Ascending aorta (tissue), 2 donors: ENCODE measurements around the gene ZNF385C. TPM values are rescaled to one million over a fixed set of nuclear protein-coding genes. Genes with fewer than 3 reads are reported as not detected.

Experiments used
- DNase-seq, 2 donors: peaks; one replicate each; pipeline ENCODE4 v3.0.0-alpha.2; 2019; ENCODE audit warnings: low spot score in 2 of 2
- H3K27ac ChIP-seq, 2 donors: fragments of 200-600 bp; sonication (generic); one replicate each; pipeline ENCODE4 v1.5.1; 2016 to 2017; ENCODE audit warnings: mild to moderate bottlenecking in 1 of 2
- H3K27me3 ChIP-seq: fragments of 200-600 bp; sonication (generic); one replicate; pipeline ENCODE4 v1.5.1; 2017
- H3K36me3 ChIP-seq, 2 donors: fragments of 200-600 bp; sonication (generic); one replicate each; pipeline ENCODE4 v1.5.1; 2016
- H3K4me1 ChIP-seq, 2 donors: fragments of 200-600 bp; sonication (generic); one replicate each; pipeline ENCODE4 v1.5.1; 2016 to 2017; ENCODE audit warnings: mild to moderate bottlenecking in 1 of 2
- H3K4me3 ChIP-seq, 2 donors: fragments of 200-600 bp; sonication (generic); one replicate each; pipeline ENCODE4 v1.5.1; 2016 to 2017; ENCODE audit warnings: mild to moderate bottlenecking in 1 of 2
- H3K9me3 ChIP-seq, 2 donors: fragments of 200-600 bp; sonication (generic); one replicate each; pipeline ENCODE4 v1.5.1; 2016
- intact Hi-C: fragments of 100-400 bp; cut with DNase I; formaldehyde crosslinking; loops from one replicate; pipeline ENCODE4 v1.15.1; 2023
- total RNA-seq: library from RNA; depleted of rRNA; stranded (reverse); fragments of >200 nt; gene quantifications from one replicate; pipeline ENCODE4 v1.1.0, GENCODE V29; 2016
- TF ChIP-seq, protein P1 (sequence below), 3 experiments: fragments of 200-600 bp in 2 of 3; fragments of 450-650 bp in 1 of 3; sonication (generic) in 2 of 3; IDR thresholded peaks; one replicate each; pipeline ENCODE4 v1.5.1; 2016 to 2019; ENCODE audit warnings: antibody characterized with exemption in 3 of 3, mild to moderate bottlenecking in 1 of 3, moderate library complexity in 1 of 3

The ZNF385C gene
- total RNA-seq, 1 donor from 2014 or later, result not detected

DNA sequence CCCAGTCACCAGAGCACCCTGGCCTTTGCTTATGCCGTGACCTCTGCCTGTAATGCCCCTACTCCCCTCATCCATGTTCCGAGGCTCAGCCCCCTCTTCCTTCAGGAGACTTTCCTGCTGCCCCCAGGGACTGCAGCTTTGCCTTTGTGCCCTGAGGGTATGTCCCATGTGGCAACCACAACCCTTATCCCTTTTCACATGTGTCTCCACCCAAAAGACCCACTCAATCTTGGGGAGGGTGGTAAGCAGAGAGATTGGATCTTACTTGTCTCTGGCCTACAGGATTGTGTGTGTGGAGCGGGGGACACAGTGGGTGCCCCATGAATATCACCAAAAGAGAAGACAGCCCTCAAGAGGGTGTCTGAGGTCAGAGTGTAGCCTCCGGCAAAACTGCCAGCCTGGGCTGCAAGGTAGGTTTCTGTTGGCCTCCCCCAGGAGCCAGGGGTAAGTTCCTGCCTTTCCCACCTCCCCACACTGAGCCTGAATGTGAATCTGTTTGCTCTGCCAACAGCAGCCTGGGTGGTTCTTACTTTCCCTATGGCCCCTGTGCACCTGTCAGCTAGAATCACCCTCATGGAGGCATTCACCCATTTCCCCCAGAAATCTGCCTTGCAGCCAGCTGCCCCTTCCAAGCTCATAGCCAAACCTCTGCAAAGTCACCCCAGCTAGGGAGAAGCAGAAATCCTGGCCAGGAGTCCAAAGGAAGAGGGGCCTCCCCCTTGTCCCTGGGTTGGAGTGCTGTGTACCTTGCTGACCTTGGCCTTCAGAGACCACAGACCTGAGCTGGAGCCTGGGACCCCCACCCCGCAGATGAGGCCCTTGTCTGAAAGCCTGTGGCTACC lies 36.4 kb downstream of the ZNF385C start:
- Histone ChIP-seq H3K4me1 (no peaks in the 10 kb centered on the region), H3K27ac (no peak overlapping the region), H3K9me3 (no peaks in the 10 kb centered on the region), H3K4me3 (no peak overlapping the region), H3K36me3 (no peaks in the 10 kb centered on the region), H3K27me3 (no peaks in the 10 kb centered on the region)
- intact Hi-C loops, result no loop called here
- TF ChIP-seq, protein P1, sequence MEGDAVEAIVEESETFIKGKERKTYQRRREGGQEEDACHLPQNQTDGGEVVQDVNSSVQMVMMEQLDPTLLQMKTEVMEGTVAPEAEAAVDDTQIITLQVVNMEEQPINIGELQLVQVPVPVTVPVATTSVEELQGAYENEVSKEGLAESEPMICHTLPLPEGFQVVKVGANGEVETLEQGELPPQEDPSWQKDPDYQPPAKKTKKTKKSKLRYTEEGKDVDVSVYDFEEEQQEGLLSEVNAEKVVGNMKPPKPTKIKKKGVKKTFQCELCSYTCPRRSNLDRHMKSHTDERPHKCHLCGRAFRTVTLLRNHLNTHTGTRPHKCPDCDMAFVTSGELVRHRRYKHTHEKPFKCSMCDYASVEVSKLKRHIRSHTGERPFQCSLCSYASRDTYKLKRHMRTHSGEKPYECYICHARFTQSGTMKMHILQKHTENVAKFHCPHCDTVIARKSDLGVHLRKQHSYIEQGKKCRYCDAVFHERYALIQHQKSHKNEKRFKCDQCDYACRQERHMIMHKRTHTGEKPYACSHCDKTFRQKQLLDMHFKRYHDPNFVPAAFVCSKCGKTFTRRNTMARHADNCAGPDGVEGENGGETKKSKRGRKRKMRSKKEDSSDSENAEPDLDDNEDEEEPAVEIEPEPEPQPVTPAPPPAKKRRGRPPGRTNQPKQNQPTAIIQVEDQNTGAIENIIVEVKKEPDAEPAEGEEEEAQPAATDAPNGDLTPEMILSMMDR (IDR thresholded peaks at IDR 0.05), result no peak
- no peak for DNase-seq

DNA sequence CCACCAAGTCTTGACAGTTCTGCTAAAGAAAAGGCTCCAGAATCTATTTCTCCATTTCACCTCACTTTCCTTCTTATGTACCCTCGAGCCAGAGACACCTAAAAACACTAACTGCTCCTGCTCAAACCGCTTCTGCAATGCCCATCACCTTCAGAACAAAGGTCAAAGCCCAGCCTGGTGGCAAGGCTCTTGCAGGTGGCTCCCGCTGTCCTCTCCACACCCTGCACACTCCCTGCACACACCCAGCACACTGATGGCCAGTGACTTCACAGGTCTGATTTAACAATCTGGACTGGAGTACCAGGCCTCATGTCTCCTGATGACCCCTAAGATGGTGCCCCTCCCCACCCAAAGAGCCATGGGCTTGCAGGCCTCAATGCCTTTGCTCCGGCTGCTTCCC lies 38.0 kb downstream of the ZNF385C start:
- TF ChIP-seq, protein P1 (IDR thresholded peaks at IDR 0.05), result no peak

DNA sequence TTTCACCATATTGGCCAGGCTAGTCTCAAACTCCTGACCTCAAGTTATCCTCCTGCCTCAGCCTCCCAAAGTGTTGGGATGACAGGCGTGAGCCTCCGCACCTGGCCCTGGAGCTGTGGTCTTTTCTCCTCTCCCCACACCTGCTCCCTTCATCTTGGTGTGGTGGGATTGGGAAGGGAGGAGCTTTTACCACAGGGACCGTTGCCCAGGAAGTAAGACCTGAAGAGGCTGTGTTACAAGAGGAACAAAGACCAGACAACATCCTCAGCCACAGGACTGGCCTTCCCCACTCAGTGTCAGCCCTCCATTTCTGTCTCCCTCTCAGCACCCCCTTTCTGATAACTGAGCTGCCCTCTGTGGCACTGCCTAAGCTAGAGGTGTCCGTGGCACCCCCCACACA lies 38.5 kb downstream of the ZNF385C start:
- TF ChIP-seq, protein P1 (IDR thresholded peaks at IDR 0.05), result no peak
- DNase-seq, result no peak
- Histone ChIP-seq H3K4me3 (no peak overlapping the region), H3K27ac (no peak overlapping the region), H3K36me3 (no peaks in the 10 kb centered on the region), H3K27me3 (no peaks in the 10 kb centered on the region), H3K9me3 (no peaks in the 10 kb centered on the region), H3K4me1 (no peaks in the 10 kb centered on the region)
- intact Hi-C loops, result no loop called here

More for the DNA sequence above, 38.0 kb downstream of the ZNF385C start:
- Histone ChIP-seq H3K9me3 (no peaks in the 10 kb centered on the region), H3K4me3 (no peak overlapping the region), H3K4me1 (no peaks in the 10 kb centered on the region), H3K27me3 (no peaks in the 10 kb centered on the region), H3K27ac (no peak overlapping the region), H3K36me3 (no peaks in the 10 kb centered on the region)
- intact Hi-C loops, result no loop called here
- DNase-seq, result no peak

DNA sequence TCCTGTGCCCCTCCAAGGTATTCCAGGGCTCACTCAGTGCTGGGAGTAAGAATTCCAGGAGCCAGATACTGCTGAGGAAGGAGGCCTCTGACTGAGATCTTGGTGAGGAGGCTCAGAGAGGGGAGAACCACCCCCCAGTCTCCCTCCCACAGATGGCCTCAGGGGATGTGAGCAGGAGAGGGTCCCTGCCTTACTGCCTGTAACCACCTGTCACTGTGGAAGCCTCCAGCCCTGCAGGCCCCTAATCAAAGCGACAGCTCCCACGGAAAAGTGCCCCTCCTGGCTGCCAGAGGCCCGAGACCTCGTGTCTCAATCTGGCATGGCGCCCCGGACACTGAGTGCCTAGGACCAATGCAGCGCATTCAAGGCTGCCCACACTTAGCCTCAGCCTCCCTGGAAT lies 40.2 kb downstream of the ZNF385C start:
- DNase-seq, result no peak
- TF ChIP-seq, protein P1 (IDR thresholded peaks at IDR 0.05), result no peak
- Histone ChIP-seq H3K27ac (no peak overlapping the region), H3K36me3 (no peaks in the 10 kb centered on the region), H3K9me3 (no peaks in the 10 kb centered on the region), H3K27me3 (no peaks in the 10 kb centered on the region), H3K4me1 (no peaks in the 10 kb centered on the region), H3K4me3 (no peak overlapping the region)
- intact Hi-C loops, result no loop called here

DNA sequence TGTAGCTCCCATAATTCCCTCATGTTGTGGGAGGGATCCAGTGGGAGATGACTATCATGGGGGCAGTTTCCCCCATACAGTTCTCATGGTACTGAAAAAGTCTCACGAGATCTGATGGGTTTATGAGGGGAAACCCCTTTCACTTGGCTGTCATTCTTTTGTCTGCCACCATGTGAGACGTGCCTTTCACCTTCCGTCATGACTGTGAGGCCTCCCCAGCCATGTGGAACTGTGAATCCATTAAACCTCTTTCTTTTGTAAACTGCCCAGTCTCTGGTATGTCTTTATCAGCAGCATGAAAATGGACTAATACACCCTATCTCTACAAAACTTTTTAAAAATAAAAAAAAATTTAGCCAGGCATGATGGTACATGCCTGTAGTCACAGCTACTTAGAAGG lies 41.6 kb downstream of the ZNF385C start:
- intact Hi-C loops, result no loop called here
- Histone ChIP-seq H3K4me1 (no peaks in the 10 kb centered on the region), H3K9me3 (no peaks in the 10 kb centered on the region), H3K4me3 (no peak overlapping the region), H3K27me3 (no peaks in the 10 kb centered on the region), H3K27ac (no peak overlapping the region), H3K36me3 (no peaks in the 10 kb centered on the region)
- no peak for DNase-seq
- TF ChIP-seq, protein P1 (IDR thresholded peaks at IDR 0.05), result no peak
